K562 (cell line): ENCODE measurements around the gene SH3D21. TPM values are rescaled to one million over a fixed set of nuclear protein-coding genes. Genes with fewer than 3 reads are reported as not detected.
A peak's percentile ranks its signal among the peaks of the same experiment; 100 is the strongest.

ENCODE experiments used
- CBX2 ChIP-seq: fragments of 200-600 bp; sonication (generic); IDR thresholded peaks from one replicate; pipeline ENCODE4 v1.6.1; 2012; ENCODE audit warnings: mild to moderate bottlenecking, low read length, inconsistent platforms; ENCODE audit not compliant: insufficient read depth, poor library complexity, severe bottlenecking
- EGR1 ChIP-seq: fragments of 450-650 bp; conservative IDR thresholded peaks from 2 replicates; pipeline ENCODE4 v1.6.1; 2017; ENCODE audit warnings: mild to moderate bottlenecking
- ESRRA ChIP-seq: fragments of 450-650 bp; IDR thresholded peaks from 2 replicates; pipeline ENCODE4 v1.6.1; 2014; ENCODE audit warnings: low read depth, mild to moderate bottlenecking, moderate library complexity, borderline replicate concordance
- GABPA ChIP-seq: fragments of 200-800 bp; sonication (Bioruptor generic); conservative IDR thresholded peaks from 2 replicates; pipeline ENCODE4 v1.6.1; 2016; ENCODE audit warnings: low read depth, missing genetic modification characterization, missing compliant biosample characterization
- HLTF ChIP-seq: fragments of 450-650 bp; IDR thresholded peaks from 2 replicates; pipeline ENCODE4 v1.6.1; 2016
- MCM5 ChIP-seq: fragments of 450-650 bp; IDR thresholded peaks from 2 replicates; pipeline ENCODE4 v1.6.1; 2016; ENCODE audit warnings: low read depth
- POLR3G ChIP-seq: IDR thresholded peaks from 2 replicates; pipeline ENCODE4 v1.6.1; 2011; ENCODE audit not compliant: insufficient read length, insufficient replicate concordance; ENCODE audit errors: extremely low read depth
- SAP30 ChIP-seq: fragments of 200-600 bp; sonication (generic); IDR thresholded peaks from 2 replicates; pipeline ENCODE4 v1.6.1; 2012; ENCODE audit warnings: borderline replicate concordance, low read depth, mild to moderate bottlenecking, moderate library complexity, low read length, control low read depth, inconsistent platforms; ENCODE audit not compliant: insufficient read depth, poor library complexity, severe bottlenecking
- TCFL5 ChIP-seq: fragments of 250-450 bp; sonication (Bioruptor Pico); conservative IDR thresholded peaks from 2 replicates; pipeline ENCODE4 v1.6.1; 2021; ENCODE audit warnings: mild to moderate bottlenecking, moderate library complexity, matching md5 sums
- ZNF766 ChIP-seq: fragments of 200-800 bp; sonication (Bioruptor generic); conservative IDR thresholded peaks from 2 replicates; pipeline ENCODE4 v1.6.1; 2016; ENCODE audit warnings: missing genetic modification characterization, missing compliant biosample characterization
- ZNF785 ChIP-seq: fragments of 250-450 bp; sonication (Bioruptor Pico); IDR thresholded peaks from 2 replicates; pipeline ENCODE4 v1.4.0; 2020; ENCODE audit warnings: mild to moderate bottlenecking
- polyA plus RNA-seq, 8 experiments: library from polyadenylated mRNA; depleted of rRNA in 4 of 8; stranded (reverse) in 5 of 8; unstranded in 3 of 8; fragments of >200 nt; fragmentation: Nextera tagmentation in 2 of 8; fragmentation: Illumina TruSeq in 1 of 8; extraction: Ambion mirVana in 2 of 8; extraction: Trizol in 1 of 8; gene quantifications; 2 replicates each; pipeline versions ENCODE4 v1.2.1 to v1.2.3, GENCODE V29; 2011 to 2014; ENCODE audit warnings: inconsistent platforms in 1 of 8, missing spikeins in 1 of 8
- total RNA-seq, 7 experiments: library from RNA; depleted of rRNA in 6 of 7; stranded (reverse); fragments of >200 nt in 6 of 7; fragmentation: Illumina TruSeq in 2 of 7; extraction: Trizol in 2 of 7; gene quantifications; 2 replicates each; pipeline versions ENCODE4 v1.2.1 to v1.2.3, GENCODE V29; 2011 to 2021; ENCODE audit warnings: low replicate concordance in 1 of 7
- TF ChIP-seq, protein P1 (sequence below), 3 experiments: fragments of 200-800 bp in 1 of 3; sonication (Bioruptor generic) in 1 of 3; sonication (generic) in 1 of 3; formaldehyde crosslinking in 1 of 3; IDR thresholded peaks; 2 replicates each; pipeline versions ENCODE4 v1.6.1 to v1.8.0; 2016 to 2022; ENCODE audit warnings: mild to moderate bottlenecking in 2 of 3, missing compliant biosample characterization in 2 of 3, missing genetic modification characterization in 2 of 3, missing genetic modification reagents in 1 of 3
- TF ChIP-seq, protein P2 (sequence below), 2 experiments: fragments of 450-650 bp in 1 of 2; sonication (generic) in 1 of 2; formaldehyde crosslinking; conservative IDR thresholded peaks; 2 replicates each; pipeline versions ENCODE4 v1.4.0 to v1.8.1; 2020 to 2022; ENCODE audit warnings: mild to moderate bottlenecking in 1 of 2, missing genetic modification reagents in 1 of 2
- TF ChIP-seq, protein P3 (sequence below): IDR thresholded peaks from 2 replicates; pipeline ENCODE4 v1.6.1; 2011; ENCODE audit not compliant: insufficient read length; ENCODE audit errors: extremely low read depth
- TF ChIP-seq, protein P4 (sequence below): sonication (generic); formaldehyde crosslinking; IDR thresholded peaks from 2 replicates; pipeline ENCODE4 v1.8.1; 2023; ENCODE audit warnings: mild to moderate bottlenecking, missing genetic modification reagents
- TF ChIP-seq, protein P5 (sequence below): fragments of 250-450 bp; sonication (Bioruptor Pico); IDR thresholded peaks from 2 replicates; pipeline ENCODE4 v1.8.0; 2021; ENCODE audit warnings: moderate library complexity, mild to moderate bottlenecking, inconsistent platforms

Gene SH3D21
- total and polyA plus RNA-seq, 9 of the 15 experiments (the other 6 are each of a cell fraction or from before 2014, with no cell fraction given) = 0.01 to 4.7 (median 1.8) TPM

DNA sequence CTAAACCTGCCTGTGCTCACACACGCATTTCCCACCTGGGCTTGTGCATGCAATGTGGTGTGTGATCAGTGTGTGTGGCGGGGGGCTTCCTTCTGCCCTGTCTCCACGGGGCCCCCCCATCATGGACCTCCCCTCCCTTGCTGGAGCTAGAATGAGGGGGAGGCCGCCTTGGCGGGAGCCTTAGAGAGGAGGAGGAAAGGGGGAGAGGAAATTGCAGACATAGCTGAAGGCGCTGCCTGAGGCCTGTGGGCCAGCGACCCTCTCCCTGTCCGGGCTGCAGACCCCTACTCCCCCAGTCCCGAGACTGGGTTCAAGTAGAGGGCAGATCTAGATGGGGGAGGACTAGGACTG, 18.2 kb downstream of the SH3D21 start (continued):
- TF ChIP-seq MCM5 (no peak), HLTF (no peak), GABPA (tag) (no peak), ZNF785 (no peak), SAP30 (no peak), EGR1 (peak; percentile 37), TCFL5 (CRISPR knock-in tag) (no peak), POLR3G (no peak), ESRRA (no peak), CBX2 (no peak), ZNF766 (CRISPR knock-in tag) (no peak)
- TF ChIP-seq, protein P1, sequence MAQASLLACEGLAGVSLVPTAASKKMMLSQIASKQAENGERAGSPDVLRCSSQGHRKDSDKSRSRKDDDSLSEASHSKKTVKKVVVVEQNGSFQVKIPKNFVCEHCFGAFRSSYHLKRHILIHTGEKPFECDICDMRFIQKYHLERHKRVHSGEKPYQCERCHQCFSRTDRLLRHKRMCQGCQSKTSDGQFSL (CRISPR knock-in tag; IDR thresholded peaks at IDR 0.05) = peak; percentile 51; the same call in 1 of the 2 replicates
- TF ChIP-seq, protein P1 (tag; IDR thresholded peaks at IDR 0.05) = no peak
- TF ChIP-seq, protein P2, sequence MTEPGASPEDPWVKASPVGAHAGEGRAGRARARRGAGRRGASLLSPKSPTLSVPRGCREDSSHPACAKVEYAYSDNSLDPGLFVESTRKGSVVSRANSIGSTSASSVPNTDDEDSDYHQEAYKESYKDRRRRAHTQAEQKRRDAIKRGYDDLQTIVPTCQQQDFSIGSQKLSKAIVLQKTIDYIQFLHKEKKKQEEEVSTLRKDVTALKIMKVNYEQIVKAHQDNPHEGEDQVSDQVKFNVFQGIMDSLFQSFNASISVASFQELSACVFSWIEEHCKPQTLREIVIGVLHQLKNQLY (CRISPR knock-in tag; conservative IDR thresholded peaks at IDR 0.05) = no peak
- TF ChIP-seq, protein P3, sequence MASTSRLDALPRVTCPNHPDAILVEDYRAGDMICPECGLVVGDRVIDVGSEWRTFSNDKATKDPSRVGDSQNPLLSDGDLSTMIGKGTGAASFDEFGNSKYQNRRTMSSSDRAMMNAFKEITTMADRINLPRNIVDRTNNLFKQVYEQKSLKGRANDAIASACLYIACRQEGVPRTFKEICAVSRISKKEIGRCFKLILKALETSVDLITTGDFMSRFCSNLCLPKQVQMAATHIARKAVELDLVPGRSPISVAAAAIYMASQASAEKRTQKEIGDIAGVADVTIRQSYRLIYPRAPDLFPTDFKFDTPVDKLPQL = no peak
- TF ChIP-seq, protein P4, sequence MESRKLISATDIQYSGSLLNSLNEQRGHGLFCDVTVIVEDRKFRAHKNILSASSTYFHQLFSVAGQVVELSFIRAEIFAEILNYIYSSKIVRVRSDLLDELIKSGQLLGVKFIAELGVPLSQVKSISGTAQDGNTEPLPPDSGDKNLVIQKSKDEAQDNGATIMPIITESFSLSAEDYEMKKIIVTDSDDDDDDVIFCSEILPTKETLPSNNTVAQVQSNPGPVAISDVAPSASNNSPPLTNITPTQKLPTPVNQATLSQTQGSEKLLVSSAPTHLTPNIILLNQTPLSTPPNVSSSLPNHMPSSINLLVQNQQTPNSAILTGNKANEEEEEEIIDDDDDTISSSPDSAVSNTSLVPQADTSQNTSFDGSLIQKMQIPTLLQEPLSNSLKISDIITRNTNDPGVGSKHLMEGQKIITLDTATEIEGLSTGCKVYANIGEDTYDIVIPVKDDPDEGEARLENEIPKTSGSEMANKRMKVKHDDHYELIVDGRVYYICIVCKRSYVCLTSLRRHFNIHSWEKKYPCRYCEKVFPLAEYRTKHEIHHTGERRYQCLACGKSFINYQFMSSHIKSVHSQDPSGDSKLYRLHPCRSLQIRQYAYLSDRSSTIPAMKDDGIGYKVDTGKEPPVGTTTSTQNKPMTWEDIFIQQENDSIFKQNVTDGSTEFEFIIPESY (CRISPR knock-in tag) = peak; percentile 81; the same call in 1 of the 2 replicates
- TF ChIP-seq, protein P5, sequence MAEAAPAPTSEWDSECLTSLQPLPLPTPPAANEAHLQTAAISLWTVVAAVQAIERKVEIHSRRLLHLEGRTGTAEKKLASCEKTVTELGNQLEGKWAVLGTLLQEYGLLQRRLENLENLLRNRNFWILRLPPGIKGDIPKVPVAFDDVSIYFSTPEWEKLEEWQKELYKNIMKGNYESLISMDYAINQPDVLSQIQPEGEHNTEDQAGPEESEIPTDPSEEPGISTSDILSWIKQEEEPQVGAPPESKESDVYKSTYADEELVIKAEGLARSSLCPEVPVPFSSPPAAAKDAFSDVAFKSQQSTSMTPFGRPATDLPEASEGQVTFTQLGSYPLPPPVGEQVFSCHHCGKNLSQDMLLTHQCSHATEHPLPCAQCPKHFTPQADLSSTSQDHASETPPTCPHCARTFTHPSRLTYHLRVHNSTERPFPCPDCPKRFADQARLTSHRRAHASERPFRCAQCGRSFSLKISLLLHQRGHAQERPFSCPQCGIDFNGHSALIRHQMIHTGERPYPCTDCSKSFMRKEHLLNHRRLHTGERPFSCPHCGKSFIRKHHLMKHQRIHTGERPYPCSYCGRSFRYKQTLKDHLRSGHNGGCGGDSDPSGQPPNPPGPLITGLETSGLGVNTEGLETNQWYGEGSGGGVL (CRISPR knock-in tag) = no peak
